DMS 273 (cell line): ENCODE data around the gene TPO.

Source experiments
- DNase-seq: peaks from one replicate; lab custom pipeline; 2025; ENCODE audit not compliant: unreplicated experiment; lab: John Stamatoyannopoulos, UW

The TPO gene

DNA sequence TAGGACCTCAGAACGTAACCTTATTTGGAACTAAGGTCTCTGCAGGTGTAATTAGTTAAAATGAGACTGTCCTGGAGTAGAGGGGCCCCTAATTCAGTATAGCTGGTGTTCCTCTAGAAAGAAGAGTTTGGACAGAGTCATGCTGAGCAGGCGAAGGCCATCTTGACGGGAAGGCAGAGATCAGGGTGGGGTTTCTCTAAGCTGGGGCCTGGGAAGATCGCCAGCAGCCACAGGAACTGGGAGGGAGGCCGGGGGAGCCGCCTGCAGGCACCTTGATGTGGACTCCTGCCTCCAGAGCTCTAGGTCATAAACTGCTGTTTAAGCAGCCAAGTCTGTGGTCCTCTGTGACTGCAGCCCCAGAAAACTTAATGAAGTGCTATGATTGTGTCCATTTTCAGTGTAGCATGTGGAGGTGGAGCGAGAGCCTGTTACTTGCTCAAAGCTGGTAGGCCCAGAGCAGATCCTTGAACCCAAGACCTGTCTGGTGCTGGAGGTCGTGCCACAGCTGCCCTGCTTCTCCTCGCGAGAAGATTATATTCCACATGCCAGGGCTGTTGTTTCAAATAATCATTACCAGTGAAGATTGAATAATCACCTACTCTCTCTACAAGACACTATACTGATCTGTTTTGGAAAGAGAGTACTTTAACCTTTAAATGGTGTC is 105.7 kb downstream of the TPO start:
- no peak for DNase-seq

DNA sequence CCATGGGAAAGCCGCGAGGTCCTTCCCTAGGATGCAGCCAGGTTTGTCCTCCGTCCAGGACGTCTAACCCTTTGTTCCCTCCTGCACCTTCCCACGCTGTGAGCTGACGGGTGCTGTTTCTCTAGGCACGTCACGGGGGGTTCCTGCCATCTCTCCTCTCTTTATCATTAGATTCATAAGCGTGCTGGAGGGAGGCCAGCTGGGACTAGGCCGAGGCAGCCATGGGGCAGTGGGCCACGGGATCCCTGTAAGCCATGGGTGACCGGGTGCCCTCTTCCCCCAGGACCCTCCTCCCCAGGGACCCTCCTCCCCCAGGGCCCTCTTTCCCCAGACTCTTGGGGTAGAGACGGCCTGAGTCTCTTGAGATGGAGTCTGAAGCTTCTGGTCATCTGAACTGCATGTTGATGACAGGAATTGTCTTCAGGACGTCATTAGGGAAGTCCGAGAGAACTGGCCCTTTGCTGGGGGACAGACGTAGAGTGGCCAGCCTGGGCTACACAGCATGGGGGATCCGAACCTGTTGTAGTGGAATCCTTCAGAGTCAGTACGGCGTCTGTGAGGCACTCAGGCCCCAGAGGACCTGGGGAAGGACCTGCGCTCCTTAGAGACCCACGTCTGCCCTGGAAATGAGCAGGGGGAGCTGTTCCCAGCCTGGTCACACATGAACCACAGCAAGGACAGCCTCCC is 108.1 kb downstream of the TPO start:
- DNase-seq, result no peak

DNA sequence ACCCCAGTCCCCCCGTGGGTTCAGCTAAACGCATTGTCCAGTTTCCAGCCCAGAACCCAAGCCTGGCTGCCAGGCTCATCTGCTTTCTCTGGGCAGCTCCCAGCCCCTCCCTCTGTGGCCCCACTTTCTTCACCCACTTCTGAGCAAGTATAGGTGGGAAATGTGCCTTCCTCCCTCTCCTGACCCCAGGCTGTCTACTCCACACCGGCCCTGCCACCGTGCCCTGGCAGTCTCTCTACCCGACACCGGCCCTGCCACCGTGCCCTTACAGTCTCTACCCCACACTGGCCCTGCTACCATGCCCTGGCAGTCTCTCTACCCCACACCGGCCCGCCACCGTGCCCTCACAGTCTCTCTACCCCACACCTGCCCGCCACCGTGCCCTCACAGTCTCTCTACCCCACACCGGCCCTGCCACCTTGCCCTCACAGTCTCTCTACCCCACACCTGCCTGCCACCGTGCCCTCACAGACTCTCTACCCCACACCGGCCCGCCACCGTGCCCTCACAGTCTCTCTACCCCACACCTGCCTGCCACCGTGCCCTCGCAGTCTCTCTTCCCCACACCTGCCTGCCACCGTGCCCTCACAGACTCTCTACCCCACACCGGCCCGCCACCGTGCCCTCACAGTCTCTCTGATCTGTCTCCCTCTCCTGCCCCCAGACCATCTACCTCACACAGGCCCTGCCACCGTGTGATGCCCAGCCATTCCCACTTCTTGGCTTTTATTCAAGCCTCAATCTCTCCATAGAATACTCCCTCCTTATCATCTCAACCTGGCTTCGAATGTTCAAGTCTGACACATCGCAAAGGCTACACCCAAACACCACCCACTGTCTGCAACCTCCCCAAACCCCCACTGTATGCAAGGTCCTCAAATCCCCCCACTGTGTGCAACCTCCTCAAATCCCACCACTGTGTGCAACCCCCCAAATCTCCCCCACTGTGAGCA is 108.9 kb downstream of the TPO start:
- DNase-seq, result no peak

GRCh38 chr2:1527153-1527992 is 114.1 kb downstream of the TPO start:
- DNase-seq, result no peak

DNA sequence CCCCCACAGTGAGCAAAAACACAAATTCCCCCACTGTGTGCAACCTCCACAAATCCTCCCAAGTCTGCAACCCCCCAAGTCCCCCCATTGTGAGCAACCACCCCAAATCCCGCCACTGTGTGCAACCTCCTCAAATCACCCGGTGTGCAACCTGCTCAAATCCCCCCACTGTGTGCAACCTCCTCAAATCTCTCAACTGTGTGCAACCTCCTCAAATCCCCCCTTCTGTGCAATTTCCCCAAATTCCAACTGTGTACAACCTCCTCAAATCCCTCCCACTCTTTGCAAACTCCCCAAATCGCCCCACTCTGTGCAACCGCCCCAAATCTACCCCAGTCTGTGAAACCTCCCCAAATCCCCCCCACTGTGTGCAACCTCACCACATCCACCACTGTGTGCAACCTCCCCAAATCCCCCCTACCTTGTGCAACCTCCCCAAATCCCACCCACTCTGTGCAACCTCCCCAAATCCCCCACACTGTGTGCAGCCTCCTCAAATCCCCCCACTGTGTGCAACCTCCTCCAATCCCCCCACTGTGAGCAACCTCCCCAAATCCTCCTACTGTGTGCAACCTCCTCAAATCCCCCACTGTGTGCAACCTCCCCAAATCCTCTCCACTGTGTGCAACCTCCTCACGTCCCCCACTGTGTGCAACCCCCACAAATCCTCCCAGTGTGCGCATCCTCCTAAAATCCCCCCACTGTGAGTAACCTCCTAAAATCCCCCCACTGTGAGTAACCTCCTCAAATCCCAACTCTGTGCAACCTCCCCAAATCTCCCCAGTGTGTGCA is 115.2 kb downstream of the TPO start:
- DNase-seq, result no peak

DNA sequence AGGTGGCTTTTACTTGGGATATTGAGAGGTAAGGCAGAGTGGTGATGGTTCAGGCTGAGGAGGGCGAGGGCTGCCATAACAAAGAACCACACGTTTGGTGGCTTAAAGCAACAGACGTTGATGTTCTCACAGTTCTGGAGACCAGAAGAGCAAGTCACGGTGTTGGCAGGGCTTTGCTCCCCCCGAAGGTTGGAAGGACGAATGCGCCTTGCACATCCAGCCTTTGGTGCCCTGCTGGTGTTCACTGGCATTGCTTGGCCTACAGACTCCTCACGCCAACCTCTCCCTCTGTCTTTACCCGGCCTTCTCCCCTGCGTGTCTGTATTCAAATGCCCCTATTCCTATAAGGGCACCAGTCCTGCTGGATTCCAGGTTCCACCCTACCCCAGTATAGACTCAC is 125.4 kb downstream of the TPO start:
- peak; percentile 52 for DNase-seq

DNA sequence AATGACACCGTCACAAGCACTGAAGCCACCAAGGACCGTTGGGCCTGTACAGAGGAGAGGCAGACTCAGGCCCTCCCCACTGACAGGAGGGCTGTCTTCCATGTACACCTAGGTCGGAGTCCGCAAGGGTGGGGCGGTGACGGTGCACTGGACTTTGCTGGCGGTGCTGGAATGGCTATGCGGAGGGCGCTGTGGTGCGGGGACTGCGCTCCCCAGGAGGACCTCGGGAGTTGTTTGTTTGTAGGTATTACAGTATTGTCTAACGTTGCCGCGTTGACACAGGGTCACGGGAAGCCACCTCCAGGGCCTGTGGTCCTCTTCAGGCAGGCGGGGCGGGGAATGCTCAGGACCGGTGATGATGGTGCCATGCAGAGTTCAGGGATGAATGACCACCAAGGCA is 126.2 kb downstream of the TPO start:
- DNase-seq, result no peak

- DNase-seq, result no peak
Measured at GRCh38 chr2:1539973-1540372, 126.7 kb downstream of the TPO start.

- no peak for DNase-seq
Measured at GRCh38 chr2:1540481-1540880, 127.2 kb downstream of the TPO start.

DNA sequence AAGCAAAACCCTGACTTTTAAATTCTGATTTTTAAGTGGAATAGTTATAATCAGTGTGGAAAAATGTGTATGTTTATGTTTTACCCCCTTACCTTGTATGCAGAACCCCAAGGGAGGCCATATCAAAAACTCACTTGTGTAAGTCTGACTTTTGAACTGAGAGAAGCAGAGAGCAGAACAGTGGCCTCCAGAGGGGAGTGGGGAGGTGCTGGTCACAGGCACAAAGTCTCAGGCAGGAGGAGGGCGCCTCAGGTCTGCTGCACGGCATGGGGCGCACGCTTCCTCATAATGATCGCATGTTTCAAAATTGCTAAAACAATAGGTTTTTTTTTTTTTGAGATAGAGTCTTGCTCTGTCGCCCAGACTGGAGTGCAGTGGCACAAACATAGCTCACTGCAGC is 127.8 kb downstream of the TPO start:
- no peak for DNase-seq

GRCh38 chr2:1541819-1542475 is 128.7 kb downstream of the TPO start:
- no peak for DNase-seq

GRCh38 chr2:1542971-1543370 is 129.7 kb downstream of the TPO start:
- no peak for DNase-seq

DNA sequence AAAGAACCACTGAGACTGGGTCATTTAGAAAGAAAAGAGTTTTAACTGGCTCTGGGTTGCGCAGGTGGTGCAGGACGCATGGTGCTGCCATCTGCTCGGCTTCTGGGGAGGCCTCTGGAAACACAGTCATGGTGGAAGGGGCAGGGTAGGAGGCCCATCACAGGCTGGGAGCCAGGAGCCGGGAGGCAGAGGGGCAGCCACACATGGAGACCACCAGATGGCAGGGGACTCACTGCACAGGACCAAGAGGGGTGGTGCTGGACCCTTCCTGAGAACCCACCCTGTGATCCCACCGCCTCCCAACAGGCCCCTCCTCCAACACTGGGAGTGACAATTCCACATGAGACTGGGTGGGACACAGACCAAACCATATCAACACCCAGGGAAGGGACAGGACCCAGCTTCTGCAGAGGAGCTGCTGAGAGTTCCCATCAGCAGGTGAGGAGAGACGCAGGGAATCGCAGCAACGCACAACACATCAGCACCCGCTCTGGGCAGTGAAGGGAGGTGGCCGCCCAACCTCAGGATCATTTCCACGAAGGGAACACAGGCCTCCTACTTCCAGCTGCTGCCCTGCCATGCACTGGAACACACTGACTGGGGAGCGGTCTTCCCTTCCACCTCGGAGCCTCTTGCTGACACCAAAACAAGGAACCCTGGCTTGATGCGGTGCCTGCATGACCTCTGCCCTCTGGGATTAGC is 130.7 kb downstream of the TPO start:
- DNase-seq, result no peak

DNA sequence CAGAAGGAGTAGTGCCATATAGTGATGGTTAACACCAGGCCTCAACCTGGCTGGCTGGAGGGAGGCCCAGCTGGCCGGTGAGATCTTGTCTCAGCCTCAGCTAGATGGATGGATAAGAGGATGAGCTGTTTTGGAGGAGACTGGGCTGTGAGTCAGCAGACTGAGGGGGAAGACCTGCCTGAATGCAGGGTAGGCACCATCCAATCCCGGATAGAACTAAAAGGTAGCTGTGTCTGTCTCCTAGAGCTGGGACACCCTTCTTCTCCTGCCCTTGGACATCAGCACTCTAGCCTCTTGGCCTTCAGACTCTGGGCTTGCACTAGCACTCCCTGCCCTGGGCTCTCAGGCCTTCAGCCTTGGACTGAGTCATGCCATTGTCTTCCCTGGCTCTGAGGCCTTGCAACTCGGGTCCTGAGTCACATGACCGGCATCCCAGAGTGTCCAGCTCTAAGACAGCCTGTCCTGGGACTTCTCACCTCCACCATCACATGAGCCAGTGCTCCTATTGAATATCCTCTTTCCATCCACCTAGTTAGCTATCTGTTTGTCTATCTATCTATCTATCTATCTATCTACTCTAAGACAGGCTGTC is 131.3 kb downstream of the TPO start:
- no peak for DNase-seq

DNA sequence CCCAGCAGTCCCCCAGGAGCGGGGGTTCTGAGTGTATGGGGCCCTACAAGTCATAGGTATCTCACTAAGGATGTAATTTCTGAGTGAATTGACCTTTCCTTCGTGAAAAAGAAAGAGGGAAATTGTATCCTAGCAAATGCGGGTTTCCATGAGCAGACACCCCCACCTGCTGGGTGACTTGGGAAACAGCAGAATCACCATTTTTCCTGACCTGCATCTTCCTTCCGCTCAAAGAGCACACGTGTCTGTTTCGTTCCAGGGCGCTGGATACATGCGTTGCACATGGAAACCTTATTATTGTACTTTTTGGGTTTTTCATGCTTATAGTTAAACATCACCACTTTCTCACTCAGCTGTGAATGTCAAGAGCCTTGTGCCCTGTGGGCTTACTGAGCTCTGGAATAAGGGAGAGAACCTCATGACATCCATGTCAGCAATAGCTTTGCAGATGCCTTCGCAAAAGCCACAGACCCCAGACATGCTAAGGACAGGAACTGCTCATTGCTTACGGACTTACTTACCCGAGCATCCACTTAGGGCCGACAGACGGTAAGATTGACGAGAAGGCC is 132.8 kb downstream of the TPO start:
- peak; percentile 72 for DNase-seq

DNA sequence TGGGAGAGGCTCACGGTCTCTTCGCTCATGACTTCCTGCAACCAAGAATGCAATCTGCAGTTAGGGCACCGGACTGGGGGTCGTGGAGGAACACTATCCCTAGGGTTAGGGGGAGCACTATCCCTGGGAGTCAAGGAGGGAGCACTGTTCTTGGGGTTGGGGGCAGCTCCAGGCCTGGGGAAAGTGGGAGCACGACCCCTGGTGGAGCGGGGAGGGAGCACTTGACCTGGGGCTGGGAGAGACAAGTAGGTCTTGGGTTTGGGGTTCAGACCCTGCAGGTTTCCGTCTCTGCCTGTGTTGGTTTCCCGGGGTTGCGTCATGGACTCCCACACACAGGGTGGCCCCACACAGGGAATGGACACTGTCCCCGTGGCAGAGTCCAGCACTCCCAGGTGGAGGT is 133.6 kb downstream of the TPO start:
- DNase-seq, result no peak

DNA sequence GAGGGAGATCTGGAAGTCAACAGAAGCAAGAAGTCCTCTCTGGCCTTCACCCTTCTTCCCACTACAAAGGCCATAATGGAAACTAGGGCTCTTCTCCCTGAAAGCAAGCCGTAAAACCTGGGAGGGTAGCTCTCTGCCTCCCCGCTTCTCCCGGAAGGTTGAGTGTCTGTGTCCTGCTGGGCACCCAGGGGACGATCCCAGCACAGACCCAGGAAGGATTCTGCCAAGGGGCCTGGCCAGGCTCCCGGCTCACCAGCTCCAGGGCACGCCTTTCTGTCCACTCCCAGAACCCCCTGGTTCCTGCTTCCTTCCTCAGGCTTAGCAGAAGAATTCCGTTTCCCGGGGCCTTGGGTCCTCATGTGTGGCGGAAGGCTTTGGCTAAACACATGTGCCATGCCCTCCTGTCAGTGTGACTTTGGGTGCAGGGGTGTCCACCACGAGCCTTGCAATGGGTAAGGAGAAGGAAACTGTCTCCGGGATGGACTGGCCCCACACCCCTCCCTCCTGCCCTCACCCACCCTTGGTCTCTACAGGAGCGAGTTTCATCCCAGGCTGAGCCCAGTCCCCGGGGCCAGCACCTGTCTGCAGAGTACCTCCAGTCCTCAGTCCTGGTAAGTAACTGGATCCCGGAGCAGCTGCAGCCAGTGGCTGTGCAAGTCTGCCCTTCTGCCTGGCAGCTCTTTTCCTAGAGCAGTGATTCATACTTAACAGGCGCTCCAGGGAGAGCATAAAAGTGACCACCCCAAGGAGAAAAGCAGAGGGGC is 135.8 kb downstream of the TPO start:
- no peak for DNase-seq

DNA sequence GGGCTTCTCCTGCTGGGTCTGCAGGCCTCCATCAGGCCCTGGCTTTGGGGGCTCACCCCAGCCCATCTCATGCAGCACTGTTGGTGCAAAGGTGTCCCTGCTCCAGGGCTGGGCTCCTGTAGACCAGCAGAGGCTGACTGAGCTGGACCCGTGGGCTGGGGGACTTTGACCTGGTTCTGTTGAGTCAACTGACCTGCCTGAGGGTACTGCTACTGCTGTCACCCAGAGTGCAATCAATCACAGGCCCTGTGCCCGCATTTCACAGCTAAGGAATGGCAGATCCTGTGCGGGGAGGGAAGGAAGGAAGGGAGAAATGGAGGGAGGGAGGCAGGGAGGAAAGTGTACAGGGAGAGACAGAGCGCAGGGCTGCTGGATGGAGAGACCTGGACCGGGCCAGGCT is 136.8 kb downstream of the TPO start:
- no peak for DNase-seq
